GOT3 (cell line): ENCODE measurements around the gene GABRR3.
"Not testable (repeated sequence)": the region's sequence is repeated elsewhere in the genome, so short reads cannot be mapped to it uniquely, and the experiment has no call there.

Source experiments
- DNase-seq: peaks from one replicate; lab custom pipeline; 2025; ENCODE audit warnings: mixed read lengths; lab: John Stamatoyannopoulos, UW

The GABRR3 gene

DNA sequence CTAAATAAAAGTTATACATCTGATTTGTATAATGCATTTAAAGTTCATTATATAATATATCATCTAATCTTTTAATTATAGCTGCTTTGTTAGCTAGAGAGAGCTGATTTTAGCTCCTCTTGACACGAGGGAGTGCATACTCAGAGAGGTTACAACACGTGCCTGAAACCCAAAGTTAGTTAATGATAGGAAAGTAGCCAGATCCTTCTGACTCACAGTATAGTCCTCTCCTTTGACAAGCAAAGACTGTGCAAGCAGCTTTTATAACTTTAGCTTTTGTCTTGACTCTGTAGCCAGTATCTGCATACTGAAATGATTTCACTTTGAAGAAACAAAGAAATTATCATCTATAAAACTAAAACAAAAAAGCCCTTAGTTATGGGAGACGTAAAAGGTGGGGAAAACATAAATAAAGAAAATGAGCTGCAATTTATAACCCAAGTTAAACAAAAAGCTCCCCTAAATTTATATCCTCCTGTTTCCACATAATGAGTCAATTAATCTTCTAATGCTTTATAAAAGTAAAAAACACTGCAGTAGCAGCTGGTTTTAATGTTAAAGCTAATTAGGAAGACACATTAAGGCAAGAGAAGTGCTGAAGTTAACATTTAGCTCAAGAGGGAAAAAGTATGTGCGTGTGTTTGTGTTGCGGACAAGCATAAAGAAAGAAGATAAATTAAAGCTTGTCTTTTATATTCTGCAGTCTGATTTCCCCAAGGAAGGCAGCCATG, 13.1 kb downstream of the GABRR3 start:
- no peak for DNase-seq

DNA sequence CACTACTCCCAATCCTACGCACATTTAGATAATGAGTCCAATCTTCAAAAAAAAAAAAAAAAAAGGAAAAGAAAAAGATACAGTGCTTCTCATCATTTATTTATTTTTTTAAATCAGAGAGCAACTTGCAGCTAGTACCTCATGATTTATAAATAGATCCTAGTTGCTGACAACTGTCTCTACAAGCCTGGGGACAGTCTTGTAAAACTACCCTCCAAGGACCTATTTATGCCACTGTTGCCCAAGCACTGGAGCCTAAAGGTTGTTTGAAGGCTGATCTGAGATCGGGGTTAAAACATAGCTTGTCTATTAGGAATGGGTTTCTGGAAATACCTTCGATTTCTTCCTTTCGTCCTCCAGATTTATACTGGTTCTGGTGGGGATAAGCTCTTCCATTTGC, 14.7 kb downstream of the GABRR3 start:
- DNase-seq: no peak

DNA sequence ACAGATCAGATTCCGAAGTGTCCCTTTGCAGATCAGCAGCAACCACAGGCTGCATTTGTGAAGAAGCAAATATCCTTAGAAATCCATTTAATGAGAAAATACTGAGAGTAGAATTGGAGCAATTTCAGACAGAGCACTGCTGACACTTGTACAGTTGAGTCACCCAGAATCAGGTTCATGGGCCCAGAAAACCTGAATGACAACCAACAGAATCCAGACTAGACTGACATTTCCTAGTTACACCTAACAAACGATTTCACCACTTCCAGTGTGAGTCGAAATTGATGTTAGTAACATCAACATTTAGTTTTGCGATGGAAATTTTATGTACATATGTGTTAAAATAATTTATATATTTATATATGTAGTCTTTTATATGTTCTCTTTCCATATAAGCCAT, 16.8 kb downstream of the GABRR3 start:
- DNase-seq: no peak

DNA sequence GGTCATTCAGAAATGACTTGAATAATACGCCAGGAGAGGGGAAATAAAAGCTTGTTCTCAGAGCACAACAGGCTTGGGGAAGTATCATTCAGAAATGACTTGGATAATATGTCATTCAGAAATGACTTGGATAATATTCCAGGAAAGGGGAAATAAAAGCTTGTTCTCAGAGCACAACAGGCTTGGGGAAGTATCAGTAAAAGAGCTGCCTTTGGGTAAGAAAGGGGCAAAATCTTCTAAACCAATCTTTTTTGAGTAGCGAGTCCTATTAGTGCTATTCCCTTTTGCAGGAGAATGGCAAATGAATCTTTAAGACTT, 20.9 kb downstream of the GABRR3 start:
- DNase-seq: no peak

DNA sequence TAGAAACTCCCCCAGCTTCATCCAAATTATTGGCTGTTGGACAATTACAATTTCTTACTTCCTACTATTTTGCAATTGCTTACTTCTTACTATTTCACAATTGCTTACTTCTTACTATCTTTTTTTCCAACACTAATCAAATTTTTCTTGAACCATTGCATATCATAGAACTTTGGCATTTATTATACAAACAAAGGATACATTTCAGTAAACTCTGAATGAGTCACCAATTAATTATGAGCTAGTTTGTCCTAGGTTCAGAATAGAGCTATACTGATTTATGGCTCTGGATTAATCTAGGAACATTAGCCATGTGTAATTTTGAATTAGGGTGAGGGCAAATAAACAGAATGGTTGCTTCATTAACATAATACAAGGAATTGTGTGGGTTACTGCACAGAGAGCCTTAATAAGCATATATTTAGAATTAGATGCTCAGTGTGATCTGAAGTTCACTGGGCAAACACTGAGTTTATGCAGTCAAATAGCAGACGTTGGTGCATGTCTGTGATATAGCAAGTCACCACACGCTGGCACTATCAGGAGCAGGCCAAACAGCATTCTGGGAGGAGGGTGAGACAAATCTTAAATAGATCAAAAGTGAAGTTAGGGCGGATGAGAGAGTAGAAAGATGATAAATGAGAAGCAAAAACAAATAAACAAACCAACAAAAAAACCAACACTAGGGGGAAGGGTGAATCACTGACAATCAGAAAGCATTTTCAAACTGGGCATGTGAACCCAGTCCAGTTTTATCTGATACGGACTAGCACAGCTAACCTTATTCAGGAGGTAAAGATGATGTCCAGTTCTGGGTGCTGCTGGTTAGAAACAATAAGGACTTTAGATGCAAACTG, 21.5 kb downstream of the GABRR3 start:
- DNase-seq: no peak

DNA sequence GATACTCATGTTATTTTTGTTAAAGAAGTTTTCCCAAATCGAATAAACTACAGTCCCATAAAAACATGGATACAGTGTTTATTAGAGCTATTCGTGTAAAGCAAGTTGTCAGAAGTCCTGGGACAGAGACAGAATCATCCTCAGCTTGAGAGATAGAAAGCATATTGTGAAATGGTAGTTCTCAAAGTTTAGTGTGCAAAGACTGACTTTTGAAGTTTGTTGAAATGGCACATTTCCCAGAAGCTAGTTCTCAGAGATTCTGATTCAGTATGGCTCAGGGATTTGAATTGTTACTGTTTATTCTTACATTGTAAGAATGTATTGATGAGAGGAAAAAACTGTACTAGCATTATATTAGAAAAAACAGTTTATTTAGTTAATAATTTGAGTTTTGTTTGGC, 22.1 kb downstream of the GABRR3 start:
- no peak for DNase-seq

DNA sequence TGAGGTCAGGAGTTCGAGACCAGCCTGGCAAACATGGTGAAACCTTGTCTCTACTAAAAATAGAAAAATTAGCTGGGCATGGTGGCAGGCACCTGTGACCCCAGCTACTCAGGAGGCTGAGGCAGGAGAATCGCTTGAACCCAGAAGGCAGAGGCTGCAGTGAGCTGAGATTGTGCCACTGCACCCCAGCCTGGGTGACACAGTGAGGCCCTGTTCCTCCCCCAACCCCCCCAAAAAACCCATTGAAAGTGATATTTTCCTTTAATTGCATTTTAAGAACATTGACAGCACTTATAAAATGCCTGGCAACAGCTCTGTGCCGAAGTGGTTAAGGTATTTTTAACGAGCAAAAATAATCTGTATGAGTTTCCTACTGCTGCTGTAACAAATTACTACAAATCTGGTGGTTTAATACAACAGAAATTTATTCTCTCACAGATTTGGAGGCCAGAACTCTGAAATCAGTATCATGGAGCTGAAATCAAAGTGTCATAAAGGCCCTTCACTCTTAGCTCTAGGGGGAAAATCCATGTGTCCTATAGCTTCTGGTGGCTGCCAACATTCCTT, 24.1 kb downstream of the GABRR3 start:
- not testable (repeated sequence) for DNase-seq

DNA sequence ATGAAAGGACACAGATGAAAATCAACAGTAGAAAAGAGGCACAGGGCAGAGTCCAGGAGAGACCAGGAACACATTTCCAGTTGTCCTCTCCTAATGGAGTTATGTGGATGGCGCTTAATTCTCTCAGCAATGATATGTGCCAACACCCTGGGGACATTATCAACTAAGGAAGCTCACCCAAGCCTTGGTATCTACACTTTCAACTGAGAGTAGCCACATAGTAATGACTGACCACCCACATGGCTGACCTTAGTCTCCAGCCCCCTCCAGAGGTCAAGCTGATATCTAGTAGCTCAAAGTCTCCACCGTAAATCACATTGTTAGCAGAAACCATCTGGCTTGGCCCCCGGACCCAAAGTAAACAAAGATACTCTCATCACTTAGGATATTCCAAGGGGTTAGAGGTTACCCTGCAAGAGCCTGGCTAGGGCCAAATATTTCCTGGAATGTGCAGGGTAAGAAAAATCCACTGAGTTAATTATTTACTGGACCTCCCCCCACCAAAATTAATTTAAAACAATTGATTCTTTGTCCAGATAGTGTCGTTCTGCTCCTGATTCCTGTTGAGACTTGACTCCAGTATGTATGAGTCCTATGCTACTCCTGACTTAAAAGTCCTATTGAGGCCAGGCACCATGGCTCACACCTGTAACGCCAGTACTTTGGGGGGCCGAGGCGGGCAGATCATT, 24.8 kb downstream of the GABRR3 start:
- no peak for DNase-seq

DNA sequence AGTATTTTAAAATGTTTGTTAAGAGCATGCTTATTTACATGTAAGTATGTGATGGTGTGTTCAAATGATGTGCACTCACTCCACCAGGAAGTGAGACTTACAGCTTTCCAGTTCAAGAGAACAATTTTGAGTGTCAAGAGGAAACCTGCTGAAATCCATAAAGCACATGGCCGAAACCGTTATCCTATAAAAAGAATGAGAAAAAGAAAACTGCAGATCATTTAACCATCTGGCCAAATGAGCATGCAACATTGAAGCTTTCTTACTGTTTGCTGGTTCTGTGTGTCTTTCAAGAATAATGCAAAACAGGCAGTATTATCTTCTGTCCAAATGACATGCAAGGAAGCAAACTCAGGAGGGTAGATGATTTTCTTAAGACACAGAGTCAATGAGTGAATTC, 26.3 kb downstream of the GABRR3 start:
- no peak for DNase-seq

DNA sequence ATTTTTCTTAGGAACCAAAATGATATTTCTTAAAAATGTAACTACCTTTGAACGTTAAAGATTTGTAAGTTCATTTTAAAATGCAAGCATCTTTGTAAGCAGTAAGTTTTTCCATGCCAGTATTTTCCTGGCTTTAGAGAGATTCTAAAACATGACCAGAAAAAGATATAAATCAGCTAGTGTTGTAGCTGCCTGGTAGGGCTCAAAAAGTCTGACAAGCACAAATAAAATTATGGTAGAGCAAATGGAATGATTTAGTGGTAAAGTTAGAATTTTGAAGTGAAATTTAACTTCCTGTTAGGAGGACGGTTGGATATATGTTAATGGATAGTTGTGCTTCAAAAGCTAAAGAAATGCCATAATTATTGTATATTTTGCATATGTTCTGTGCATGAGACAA, 29.7 kb downstream of the GABRR3 start:
- DNase-seq: no peak

DNA sequence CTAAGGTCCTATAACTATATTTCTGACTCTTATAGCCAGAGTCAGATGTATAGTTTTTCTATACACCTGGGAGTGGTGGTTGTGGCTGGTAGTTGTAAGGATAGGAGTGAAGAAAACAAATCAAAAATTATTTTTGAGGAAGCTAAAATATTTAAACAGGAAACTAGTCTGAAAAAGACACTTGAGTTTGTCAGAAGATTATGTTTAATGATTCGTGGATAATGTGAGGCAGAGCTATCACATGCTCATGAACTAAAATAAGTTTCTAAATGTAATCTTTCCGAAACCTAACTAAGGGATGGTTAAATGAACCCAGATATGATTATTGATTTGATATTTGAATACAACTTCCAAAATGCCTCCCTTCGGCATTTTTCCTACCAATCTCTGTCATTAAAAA, 30.4 kb downstream of the GABRR3 start:
- no peak for DNase-seq

DNA sequence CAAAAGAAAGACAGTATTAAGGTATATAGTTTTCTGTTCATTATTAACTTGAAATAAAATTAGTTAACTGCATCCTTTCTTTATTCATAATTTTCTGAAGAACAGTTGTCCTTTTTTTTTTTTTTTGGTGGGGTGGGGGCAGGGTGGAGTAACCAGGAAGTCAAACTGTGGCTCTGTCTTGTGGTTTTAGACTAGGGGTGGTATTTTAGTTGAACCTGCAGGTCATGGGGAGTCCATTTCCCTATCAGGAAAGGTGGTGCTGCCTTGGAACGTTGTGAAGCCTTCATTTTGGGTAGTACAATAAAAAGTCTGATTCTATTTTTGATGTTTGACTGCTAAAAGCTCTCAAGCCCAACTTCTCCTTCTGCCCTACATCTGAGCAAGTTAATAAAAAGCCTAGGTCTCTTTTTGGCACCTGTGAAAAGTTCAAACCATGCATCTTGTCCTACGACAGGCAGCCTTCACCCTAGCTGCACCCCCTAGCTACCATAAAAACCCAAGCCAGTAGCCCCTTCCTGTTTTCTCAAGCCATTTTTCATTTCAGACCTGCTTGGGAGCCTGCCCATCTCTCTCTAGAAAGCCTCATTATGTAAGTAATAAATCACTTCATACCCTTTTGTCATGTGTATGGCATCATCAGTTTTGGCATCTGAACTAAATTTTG, 31.7 kb downstream of the GABRR3 start:
- DNase-seq: no peak

DNA sequence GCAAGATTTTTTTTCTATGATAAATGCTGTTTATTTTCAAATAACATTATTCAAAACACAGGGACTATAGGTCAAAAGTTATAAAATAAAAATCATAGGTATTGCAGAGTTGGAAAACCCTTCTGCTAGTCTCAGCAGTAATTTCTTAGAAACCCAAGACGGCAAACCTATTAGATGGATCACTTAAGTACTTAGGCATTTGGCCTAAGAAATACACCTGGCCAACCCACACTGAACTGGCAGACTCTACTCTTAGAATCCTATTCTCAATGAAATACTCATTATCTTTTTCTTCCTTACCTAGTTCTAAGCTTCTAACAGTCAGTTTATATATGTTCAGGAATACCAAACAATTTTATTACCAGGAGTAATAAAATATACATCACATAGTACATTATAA, 32.4 kb downstream of the GABRR3 start:
- DNase-seq: no peak

DNA sequence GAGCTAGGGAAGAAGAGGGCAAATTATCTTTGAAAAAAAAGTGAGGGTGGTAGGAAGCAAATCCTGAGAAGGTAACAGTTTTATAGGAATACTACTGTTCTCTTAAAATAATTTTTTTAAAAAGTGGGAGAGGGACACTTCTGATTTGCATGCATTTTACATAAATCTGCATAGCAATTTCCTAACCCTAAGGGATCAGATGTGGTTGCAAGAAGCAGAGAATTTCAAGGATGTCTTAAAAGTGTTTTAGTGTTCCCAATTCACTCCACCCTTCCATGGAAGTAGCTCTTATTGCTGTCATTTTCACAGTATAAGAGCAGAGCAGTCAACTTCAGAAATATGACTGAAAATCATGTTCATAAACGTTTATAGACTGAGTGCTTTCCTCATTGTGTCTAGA, 35.1 kb downstream of the GABRR3 start:
- DNase-seq: no peak

DNA sequence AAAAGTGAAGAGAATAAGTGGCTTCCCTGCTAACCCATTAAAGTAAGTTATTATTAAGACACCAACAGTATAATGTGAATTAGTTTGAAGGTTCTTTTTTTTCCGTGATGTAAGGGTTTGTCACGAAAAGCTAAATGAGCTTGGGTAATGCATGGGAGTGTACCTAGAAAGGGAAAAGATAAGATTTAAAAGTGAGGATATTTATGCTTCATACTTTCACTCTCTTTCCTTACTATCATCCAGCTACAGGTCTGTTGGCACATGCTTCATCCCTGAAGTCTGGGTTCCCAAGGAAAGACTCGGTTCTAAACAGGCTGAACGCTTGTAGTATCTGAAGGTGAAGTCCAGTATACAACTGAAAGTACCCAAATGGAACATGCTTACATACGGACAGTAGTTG, 36.0 kb downstream of the GABRR3 start:
- DNase-seq: no peak

DNA sequence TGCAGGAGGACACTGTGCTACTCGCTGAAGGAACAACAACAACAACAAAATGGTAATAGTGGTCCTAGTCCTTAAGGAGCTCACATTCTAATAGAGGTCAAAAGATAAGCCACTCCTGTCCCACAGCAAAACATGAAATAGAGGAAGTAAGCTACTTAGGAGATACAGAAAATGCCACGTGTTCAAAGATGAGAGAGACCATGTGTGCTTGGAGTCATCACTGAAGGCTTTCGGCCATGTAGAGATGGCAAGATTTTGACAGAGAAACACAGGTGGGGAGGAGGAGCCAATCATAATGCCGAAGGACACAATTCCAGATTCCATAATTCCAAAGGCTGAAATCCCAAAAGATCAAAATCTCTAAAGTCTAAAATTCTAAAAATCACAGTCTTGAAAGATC, 38.1 kb downstream of the GABRR3 start:
- DNase-seq: no peak

DNA sequence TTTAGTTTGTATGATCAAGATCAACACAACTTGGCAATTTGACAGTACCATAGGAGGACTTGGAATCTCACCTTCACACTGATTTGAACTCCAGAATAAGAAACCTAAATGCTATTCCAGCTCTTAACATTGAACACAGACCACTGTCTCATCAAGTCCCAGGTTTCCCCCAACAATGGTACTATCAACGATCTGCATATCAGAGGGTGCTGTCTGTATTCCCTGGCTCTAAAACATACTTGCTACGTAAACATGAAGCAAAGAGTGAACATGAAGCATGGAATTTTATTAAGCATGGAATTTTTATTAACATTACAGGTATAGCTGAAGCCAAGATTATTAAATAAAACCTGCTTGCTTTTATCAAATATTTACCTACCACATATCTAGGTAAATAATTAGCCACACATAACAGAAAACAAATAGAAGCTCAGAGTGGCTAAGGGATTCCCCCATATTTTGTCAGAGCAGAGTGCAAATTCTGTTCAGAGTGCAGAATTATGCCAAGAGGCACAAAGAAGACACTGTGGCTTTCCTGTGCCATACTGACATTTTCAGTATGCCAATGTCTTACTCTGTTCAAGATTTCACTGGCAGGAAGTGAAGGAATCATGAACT, 40.7 kb downstream of the GABRR3 start:
- DNase-seq: no peak

DNA sequence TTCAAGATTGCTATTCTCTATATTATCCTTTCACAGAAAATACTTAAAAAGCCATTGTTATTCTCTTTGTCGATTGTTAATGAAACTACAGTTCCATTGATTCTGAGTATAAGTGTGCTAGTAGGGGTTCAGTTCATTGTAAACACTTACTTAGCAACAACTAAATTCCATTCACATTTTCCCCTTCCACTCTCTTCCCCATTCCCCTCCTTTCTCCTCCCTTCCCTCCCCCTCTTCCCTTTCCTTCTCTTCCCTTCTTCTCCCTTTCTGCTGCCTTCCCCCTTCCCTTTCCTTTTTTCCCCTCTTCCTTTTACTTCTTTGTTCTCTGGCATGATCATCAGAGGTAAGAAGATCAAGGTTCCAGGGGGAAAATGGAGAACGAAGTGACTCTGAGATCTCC, 41.6 kb downstream of the GABRR3 start:
- DNase-seq: no peak

DNA sequence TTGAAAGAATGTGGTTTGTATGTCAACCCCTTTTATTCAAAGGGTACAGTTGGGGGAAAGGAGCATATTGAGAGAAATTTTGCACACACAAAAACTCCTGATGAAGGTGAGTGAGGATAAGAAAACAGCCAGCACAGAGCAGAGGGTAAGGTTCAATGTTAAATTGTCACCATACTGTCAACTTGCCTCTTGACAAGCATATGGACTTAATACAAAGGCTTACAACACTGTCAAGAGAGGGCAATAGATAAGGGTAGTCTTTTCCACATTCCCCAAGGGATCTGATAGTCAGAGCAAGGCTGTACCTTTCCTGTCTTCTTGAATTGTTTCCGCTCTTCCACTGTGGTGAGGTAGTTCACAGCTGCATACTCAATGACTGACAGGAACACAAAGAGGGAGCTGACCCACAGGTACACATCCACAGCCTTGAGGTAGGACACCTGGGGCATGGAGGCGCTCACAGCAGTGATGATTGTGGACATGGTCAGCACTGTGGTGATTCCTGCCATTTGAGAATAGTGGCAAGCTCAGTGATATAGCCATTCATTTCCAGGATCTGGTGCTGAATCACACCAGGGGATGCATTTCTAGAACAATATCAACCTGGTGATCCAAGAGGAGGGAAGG, 42.5 kb downstream of the GABRR3 start:
- no peak for DNase-seq

DNA sequence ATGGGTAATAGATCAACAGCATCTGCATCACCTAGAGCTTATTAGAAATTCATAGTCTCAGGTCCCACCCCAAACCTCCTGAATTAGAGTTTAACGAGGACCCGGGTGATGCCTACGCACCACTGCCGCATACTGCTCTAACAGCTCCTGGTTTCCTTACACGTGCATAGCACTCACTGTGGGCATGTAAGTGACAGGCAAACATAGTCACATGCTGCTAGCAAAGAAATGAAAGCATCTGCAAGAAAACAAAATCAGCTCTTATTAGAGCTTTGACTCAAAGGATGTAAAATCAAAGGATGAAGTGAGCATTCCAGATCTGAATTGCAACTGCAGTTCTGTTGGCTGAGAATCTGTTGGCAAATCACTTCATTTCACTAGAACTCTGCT, 43.8 kb downstream of the GABRR3 start:
- DNase-seq: no peak

DNA sequence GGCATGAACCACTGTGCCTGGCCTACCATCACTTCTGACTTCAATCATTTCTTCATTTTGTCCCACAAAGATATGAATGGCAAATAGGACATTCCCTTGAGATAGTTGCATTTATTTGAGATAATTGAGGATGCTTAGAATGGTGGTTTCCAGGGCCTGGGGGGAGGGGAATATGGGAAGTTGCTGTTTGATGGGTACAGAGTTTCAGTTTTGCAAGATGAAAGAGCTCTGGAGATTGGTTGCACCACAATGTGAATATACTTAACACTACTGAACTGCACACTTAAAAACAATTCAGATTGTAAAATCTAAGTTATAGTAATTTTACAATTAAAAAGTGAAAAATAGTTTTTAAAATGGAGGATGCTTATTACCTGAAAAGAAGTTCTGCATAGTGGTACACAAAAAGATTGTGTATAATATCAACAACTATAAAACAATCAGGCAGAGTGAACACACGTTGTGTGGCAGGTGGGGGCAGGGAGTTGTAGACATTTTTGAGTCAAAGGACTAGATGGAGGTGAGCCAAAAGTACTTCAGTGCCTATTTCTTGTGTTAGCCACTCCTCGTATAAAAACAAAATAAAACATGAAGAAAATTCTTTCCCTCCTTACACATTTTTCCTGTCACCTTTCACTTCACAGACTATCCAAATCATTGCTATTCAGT, 44.4 kb downstream of the GABRR3 start:
- DNase-seq: no peak
